Activated B cell treated with CpG ODN at 0.5 μM for 24 hours (primary cell): ENCODE results near the gene C1orf122. TPM values are rescaled to one million over a fixed set of nuclear protein-coding genes. Genes with fewer than 3 reads are reported as not detected.

ENCODE experiments used
- ATAC-seq: fragments of 200-7000 bp; cut with Tn5 transposase; one replicate; pipeline ENCODE4 v1.10.0; 2021; ENCODE audit warnings: low read depth, mild to moderate bottlenecking, moderate library complexity
- CTCF ChIA-PET: fragments of 350-600 bp; sonication (Branson Sonifier 250); formaldehyde crosslinking; loops from one replicate; lab custom pipeline; 2021; ENCODE audit warnings: antibody characterized with exemption; lab: Charles Lee
- POLR2A ChIA-PET: fragments of 350-600 bp; sonication (Branson Sonifier 250); formaldehyde crosslinking; loops from one replicate; lab custom pipeline; 2021; ENCODE audit warnings: antibody characterized with exemption; lab: Charles Lee
- DNase-seq: peaks from one replicate; pipeline ENCODE4 v3.0.0; 2022
- H3K27ac Mint-ChIP-seq: one replicate; pipeline ENCODE4 v1.8.0; 2020; ENCODE audit warnings: mixed read lengths
- H3K27me3 Mint-ChIP-seq: one replicate; pipeline ENCODE4 v1.8.0; 2021; ENCODE audit warnings: mixed read lengths
- H3K36me3 Mint-ChIP-seq: one replicate; pipeline ENCODE4 v1.8.0; 2021; ENCODE audit warnings: low read depth, mixed read lengths
- H3K4me1 Mint-ChIP-seq: one replicate; pipeline ENCODE4 v1.8.0; 2021; ENCODE audit warnings: mixed read lengths
- H3K4me3 Mint-ChIP-seq: one replicate; pipeline ENCODE4 v1.8.0; 2020; ENCODE audit warnings: mild to moderate bottlenecking, mixed read lengths
- H3K9me3 Mint-ChIP-seq: one replicate; pipeline ENCODE4 v1.8.0; 2020; ENCODE audit warnings: mixed read lengths
- intact Hi-C: fragments of 100-400 bp; cut with micrococcal nuclease; formaldehyde crosslinking; loops from one replicate; pipeline ENCODE4 v1.15.1; 2024
- total RNA-seq: library from RNA; stranded (reverse); gene quantifications from 2 replicates; pipeline ENCODE4 v1.2.3, GENCODE V29; 2022
- TF ChIP-seq, protein P1 (sequence below): fragments of 200-600 bp; IDR thresholded peaks from one replicate; pipeline ENCODE4 v1.8.0; 2022; ENCODE audit warnings: antibody characterized with exemption, mild to moderate bottlenecking

The C1orf122 gene
- total RNA-seq, 1 donor from 2014 or later, result 19.9 TPM

DNA sequence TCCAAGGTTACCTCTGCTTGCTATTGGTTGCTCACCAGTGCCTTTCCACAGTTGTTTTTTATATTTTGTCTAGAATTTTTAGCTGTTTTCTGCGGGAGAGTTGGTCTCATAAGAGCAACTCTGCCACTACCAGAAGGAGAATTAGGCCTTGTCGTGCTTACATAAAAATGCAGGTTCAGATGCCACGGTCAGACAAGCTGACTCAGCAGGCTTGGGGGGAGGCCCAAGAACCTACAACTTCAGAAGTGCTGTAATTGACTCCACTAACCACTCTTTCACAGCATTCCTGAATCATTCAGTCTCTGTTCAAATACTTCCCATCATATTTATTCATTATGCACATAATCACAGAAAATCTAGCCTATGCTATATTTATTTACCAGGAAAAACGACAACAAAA, 23.5 kb downstream of the C1orf122 start:
- Mint-ChIP-seq H3K4me3 (no peak overlapping the region), H3K4me1 (no peaks in the 10 kb centered on the region), H3K27ac (no peak overlapping the region), H3K27me3 (no peaks in the 10 kb centered on the region), H3K36me3 (peaks cover 74% of the 10 kb centered on the region), H3K9me3 (no peaks in the 10 kb centered on the region)
- ATAC-seq (no peak), DNase-seq (no peak)
- TF ChIP-seq, protein P1, sequence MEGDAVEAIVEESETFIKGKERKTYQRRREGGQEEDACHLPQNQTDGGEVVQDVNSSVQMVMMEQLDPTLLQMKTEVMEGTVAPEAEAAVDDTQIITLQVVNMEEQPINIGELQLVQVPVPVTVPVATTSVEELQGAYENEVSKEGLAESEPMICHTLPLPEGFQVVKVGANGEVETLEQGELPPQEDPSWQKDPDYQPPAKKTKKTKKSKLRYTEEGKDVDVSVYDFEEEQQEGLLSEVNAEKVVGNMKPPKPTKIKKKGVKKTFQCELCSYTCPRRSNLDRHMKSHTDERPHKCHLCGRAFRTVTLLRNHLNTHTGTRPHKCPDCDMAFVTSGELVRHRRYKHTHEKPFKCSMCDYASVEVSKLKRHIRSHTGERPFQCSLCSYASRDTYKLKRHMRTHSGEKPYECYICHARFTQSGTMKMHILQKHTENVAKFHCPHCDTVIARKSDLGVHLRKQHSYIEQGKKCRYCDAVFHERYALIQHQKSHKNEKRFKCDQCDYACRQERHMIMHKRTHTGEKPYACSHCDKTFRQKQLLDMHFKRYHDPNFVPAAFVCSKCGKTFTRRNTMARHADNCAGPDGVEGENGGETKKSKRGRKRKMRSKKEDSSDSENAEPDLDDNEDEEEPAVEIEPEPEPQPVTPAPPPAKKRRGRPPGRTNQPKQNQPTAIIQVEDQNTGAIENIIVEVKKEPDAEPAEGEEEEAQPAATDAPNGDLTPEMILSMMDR, result no peak
- ChIA-PET CTCF (no interaction called here), POLR2A (no interaction called here)
- intact Hi-C loops, result no loop called here

DNA sequence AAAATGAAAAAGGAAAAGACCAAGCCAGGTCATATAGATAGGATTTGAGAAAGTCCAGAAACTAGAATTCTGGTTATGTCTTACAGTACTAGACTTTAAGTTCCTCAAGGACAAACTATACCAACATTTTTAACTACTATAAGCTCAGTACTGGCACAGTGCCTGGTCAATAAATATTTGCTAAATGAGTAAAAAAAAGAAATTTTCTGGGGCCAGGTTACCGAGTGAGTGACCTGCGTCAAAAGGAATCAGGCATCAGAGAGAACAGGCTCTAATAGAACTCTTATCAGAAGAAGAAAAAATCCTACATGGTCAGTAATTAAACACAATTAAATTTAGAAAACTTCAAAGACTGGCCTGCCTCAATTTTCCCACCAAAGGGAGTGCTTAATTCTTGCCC, 24.2 kb downstream of the C1orf122 start:
- Mint-ChIP-seq H3K4me1 (no peaks in the 10 kb centered on the region), H3K27me3 (no peaks in the 10 kb centered on the region), H3K4me3 (no peak overlapping the region), H3K27ac (no peak overlapping the region), H3K9me3 (no peaks in the 10 kb centered on the region), H3K36me3 (peaks cover 76% of the 10 kb centered on the region)
- TF ChIP-seq, protein P1, result no peak
- POLR2A ChIA-PET, result no interaction called here
- CTCF ChIA-PET, result no interaction called here
- ATAC-seq (no peak), DNase-seq (no peak)
- intact Hi-C loops, result no loop called here

DNA sequence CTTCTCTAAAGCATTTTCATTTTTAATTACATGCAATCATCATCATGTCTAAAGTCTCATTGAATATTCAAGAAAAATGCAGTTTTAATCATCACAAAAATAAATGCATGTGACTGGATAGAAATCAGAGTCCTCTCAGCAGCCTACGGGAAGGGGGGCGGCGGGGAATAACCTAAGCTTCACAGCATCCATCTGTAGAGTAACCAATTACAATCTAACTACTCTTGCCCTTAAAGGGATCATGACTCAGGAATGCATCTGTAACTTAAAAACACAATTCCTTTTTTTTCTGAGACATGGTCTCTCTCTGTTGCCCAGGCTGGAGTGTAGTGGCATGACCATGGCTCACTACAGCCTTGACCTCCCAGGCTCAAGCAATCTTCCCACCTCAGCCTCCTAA, 29.2 kb downstream of the C1orf122 start:
- no peaks in the 10 kb centered on the region for H3K27me3 Mint-ChIP-seq

DNA sequence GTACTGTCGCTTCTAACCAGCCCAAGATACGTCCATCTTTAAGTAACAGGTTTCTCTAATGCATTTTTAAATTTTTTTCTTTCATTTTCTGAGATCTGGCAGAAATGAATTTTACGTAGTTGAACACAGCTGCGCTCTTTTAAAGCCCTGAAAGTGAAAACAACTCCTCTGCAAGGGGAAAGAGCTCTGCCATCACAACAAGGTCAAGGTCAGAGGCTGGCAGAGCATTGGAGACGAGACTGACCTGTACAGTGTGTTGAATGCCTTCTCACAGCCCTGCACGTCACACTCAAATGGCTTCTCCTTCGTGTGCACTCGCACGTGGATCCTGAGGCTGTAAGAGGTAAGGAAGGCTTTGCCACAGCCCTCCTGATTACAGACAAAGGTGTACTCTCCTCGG, 32.1 kb downstream of the C1orf122 start:
- H3K27ac Mint-ChIP-seq, result no peak overlapping the region
- TF ChIP-seq, protein P1, result no peak
- ChIA-PET POLR2A (no interaction called here), CTCF (no interaction called here)
- no peak for ATAC-seq
- no peaks in the 10 kb centered on the region for H3K4me1 Mint-ChIP-seq
- no peaks in the 10 kb centered on the region for H3K27me3 Mint-ChIP-seq
- no peaks in the 10 kb centered on the region for H3K9me3 Mint-ChIP-seq
- H3K36me3 Mint-ChIP-seq, result peaks cover 79% of the 10 kb centered on the region
- no peak overlapping the region for H3K4me3 Mint-ChIP-seq
- intact Hi-C loops, result no loop called here
- no peak for DNase-seq

More for the DNA sequence above, 29.2 kb downstream of the C1orf122 start:
- ChIA-PET CTCF (no interaction called here), POLR2A (no interaction called here)
- Mint-ChIP-seq H3K9me3 (no peaks in the 10 kb centered on the region), H3K36me3 (peaks cover 82% of the 10 kb centered on the region), H3K4me3 (no peak overlapping the region), H3K27ac (no peak overlapping the region), H3K4me1 (no peaks in the 10 kb centered on the region)
- ATAC-seq (no peak), DNase-seq (no peak)
- intact Hi-C loops, result no loop called here
- TF ChIP-seq, protein P1, result no peak

DNA sequence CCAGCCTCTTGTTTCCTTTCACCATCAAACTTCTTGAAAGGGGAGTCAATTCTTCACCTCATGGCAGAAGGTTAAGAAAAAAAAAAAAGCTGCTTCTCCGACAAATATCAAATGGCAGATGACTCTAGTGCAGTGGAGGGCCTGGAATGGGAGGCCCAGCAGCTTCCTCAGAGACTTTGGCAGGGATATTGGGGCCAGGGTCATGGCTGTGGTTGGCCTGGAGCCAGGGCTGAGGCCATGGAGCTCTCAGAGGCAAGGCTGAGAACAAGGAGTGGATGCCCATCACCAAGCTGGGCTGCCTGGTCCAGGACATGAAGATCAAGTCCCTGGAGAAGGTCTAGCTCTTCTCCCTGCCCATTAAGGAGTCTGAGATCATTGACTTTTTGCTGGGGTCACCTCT, 33.1 kb downstream of the C1orf122 start:
- ATAC-seq (no peak), DNase-seq (no peak)
- intact Hi-C loops, result no loop called here
- ChIA-PET POLR2A (interaction anchor here (1.1 kb wide), 1 partner anchor 18 kb away, joined by 6 read pairs; no protein-coding TSS in a partner anchor), CTCF (no interaction called here)
- TF ChIP-seq, protein P1, result no peak
- Mint-ChIP-seq H3K9me3 (no peaks in the 10 kb centered on the region), H3K4me1 (peaks cover 8% of the 10 kb centered on the region), H3K27me3 (no peaks in the 10 kb centered on the region), H3K36me3 (peaks cover 76% of the 10 kb centered on the region), H3K4me3 (no peak overlapping the region), H3K27ac (no peak overlapping the region)
